GF-D8 (cell line): ENCODE data around the gene MARCKSL1.
"Not testable (repeated sequence)": the region's sequence is repeated elsewhere in the genome, so short reads cannot be mapped to it uniquely, and the experiment has no call there.

ENCODE experiments used
- DNase-seq: peaks from one replicate; lab custom pipeline; 2025; lab: John Stamatoyannopoulos, UW

Gene MARCKSL1, protein sequence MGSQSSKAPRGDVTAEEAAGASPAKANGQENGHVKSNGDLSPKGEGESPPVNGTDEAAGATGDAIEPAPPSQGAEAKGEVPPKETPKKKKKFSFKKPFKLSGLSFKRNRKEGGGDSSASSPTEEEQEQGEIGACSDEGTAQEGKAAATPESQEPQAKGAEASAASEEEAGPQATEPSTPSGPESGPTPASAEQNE

DNA sequence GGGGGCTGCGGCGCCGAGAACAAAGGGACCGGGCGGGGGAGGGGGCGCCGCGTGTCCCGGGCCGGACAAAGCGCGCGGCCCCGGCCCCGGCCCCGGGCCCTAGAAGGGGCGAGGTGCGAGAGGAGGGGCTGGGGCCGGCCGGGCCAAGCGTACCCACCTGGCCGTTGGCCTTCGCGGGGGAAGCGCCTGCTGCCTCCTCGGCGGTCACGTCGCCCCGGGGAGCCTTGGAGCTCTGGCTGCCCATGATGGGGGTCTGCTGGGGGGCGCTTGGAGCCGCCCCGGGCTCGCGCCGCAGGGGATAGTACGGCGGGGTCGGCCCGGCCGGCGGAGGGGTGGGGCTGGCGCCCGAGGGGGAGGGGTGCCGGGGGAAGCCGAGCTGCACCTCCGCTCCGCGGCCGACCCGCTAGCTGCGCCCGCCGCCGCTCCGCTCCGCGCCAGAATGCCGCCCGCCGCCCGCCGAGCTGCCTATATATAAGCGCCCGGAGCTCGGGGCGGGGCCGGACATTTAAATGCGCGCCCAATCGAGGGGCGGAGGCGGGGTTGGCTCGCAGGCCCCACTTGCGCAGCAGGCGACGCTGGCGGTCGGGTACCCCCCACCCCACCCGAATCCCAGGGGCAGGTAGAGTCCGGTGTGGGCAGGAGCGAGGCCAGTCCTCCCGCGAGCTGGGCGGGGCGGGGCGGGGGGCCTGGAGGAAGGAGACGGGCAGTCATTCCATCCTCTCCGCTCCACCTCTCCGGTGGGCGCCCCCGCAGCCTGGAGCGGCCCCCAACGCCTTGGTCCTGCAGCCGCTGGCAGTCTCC lies at the start of gene MARCKSL1:
MARCKSL1 (minus strand) TSS at position 444 of the 801 bp plus-strand sequence; CDS start at position 244, 200 bp downstream.
- no peak for DNase-seq

DNA sequence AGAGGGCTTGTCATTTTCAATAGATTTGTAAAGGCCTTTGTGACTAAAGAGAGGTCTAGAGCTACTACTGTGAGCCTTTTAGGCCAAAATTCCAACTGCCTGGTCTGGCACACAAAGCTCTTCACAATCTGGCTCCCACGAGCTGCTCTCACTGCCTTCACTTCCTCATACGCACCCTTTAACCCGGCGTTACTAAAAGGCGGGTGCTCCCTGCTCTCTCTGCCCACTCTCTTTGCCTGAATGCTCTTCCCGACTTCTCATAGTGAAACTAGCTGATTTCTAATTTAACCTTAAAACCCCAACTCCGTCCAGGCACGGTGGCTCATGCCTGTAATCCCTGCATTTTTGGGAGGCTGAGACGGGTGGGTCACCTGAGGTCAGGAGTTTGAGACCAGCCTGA lies 44.0 kb upstream of the MARCKSL1 start:
- DNase-seq = no peak

GRCh38 chr1:32377541-32378220 lies 41.6 kb upstream of the MARCKSL1 start:
- DNase-seq = no peak

- no peak for DNase-seq
Measured at GRCh38 chr1:32376199-32376598, 40.2 kb upstream of the MARCKSL1 start.

- no peak for DNase-seq
Measured at GRCh38 chr1:32373996-32374592, 38.1 kb upstream of the MARCKSL1 start.

GRCh38 chr1:32372149-32372756 lies 36.2 kb upstream of the MARCKSL1 start:
- DNase-seq = peak; percentile 70

DNA sequence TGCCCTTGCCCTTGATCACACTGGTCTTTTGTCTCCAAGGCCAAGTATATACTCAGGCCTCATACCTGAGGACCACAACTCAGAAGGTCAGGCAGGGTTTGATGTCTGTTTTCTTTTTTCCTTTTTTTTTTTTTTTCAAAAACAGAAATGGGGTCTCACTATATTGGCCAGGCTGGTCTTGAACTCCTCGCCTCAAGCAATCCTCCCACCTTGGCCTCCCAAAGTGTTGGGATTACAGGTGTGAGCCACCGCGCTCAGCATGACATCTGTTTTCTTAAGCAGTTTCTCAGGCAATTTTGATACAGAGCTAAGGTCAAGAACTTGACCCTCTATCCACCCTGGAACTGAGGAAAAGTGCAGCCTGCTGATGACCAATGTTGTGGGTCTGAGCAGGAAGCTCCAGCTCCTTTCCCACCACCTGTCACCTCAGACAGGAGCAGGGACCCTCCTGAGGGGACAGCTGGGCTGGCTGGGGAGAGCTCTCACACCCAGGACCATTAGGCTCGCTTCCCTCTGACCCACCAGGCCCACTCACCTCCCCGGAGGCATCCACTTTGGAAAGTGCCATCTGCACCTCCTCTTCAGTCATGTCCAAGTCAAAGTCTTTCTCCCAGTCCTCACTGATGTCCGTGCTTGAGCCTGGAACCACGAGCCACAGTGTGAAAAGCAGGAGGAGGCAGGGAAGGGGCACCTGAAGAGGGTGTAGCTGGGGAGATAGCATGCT lies 32.0 kb upstream of the MARCKSL1 start:
- no peak for DNase-seq

DNA sequence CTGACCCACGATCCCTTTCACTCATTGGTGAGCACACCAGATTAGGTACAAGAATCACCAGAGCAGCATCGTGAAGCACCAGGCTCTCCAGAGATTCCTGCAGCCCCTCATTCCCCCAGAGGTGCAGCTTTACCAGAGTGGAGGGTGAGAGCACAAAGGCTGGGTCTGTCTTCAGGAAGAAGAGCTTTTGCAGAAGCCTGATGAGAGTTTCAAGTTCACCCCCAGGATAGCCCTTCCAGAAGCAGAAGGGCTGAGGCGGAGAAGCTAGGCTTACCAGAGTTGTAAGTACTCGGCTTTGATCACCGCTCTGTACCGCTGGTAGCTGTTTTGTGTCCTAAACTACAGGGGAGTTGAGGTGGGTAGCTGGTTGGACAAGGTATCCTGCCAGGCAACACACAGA lies 29.4 kb upstream of the MARCKSL1 start:
- no peak for DNase-seq

DNA sequence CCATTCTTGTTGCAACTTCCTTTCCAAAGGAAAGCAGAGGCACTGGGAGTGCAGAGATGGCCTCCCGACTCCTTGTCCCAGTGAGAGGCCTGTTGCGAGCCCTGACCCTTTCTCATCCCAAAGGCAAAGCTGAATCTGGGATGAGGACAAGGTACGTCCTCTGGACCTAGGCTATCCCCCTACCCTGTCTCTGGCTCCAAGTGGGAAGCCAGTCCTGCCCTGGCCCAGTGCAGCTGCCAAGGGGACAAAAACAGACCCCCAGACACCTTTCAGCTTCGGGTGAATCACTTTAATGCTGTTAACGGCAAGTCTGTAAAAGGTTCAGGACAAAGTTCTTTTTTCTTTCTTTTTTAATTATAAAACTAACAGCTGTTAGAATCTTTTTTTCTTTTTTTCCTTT lies 28.8 kb upstream of the MARCKSL1 start:
- DNase-seq = no peak

DNA sequence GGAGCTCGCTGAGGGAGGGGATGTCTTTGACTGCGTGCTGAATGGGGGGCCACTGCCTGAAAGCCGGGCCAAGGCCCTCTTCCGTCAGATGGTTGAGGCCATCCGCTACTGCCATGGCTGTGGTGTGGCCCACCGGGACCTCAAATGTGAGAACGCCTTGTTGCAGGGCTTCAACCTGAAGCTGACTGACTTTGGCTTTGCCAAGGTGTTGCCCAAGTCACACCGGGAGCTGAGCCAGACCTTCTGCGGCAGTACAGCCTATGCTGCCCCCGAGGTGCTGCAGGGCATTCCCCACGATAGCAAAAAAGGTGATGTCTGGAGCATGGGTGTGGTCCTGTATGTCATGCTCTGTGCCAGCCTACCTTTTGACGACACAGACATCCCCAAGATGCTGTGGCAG lies 27.7 kb upstream of the MARCKSL1 start:
- no peak for DNase-seq

DNA sequence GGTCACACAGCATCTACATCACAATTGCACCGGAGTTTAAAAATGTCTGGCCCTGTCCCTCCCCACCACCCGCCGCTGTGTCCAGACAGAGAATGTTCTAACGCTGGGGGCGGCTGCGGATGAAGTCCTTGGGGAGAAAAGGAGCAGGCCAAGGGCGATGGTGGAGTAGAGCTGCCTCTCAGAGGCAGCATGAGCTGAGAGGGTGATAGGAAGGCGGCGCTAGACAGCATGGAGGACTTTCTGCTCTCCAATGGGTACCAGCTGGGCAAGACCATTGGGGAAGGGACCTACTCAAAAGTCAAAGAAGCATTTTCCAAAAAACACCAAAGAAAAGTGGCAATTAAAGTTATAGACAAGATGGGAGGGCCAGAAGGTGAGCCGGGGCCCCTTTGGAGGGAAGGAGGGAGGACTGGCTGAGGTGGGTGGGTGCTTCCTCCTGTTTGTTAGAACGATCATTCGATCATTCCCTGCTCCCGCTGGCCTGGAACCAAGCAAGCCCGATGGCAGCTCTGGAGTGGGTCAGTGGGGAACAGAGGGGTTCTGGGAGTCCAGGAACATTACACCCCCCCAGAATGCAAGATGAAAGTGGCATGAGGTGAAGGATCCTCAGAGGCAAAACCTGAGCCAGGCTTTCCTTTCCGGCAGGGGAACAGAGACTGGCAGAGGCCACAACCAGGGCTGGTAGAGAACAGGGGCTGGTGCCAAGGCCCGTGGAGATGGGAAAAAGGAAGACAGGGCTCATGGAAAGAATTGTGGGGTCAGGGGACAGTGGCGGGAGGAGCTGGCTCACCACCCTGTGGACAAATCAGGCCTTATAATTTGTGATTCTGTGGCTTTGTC lies 26.7 kb upstream of the MARCKSL1 start, which contains the start of the genes FAM229A and TSSK3:
FAM229A (minus strand) TSS at position 12 of the 840 bp plus-strand sequence. CDS start 394 bp downstream, outside the sequence.
TSSK3 (plus strand) TSS at position 66 of the 840 bp plus-strand sequence; CDS start at position 229, 163 bp downstream.
- DNase-seq = no peak

DNA sequence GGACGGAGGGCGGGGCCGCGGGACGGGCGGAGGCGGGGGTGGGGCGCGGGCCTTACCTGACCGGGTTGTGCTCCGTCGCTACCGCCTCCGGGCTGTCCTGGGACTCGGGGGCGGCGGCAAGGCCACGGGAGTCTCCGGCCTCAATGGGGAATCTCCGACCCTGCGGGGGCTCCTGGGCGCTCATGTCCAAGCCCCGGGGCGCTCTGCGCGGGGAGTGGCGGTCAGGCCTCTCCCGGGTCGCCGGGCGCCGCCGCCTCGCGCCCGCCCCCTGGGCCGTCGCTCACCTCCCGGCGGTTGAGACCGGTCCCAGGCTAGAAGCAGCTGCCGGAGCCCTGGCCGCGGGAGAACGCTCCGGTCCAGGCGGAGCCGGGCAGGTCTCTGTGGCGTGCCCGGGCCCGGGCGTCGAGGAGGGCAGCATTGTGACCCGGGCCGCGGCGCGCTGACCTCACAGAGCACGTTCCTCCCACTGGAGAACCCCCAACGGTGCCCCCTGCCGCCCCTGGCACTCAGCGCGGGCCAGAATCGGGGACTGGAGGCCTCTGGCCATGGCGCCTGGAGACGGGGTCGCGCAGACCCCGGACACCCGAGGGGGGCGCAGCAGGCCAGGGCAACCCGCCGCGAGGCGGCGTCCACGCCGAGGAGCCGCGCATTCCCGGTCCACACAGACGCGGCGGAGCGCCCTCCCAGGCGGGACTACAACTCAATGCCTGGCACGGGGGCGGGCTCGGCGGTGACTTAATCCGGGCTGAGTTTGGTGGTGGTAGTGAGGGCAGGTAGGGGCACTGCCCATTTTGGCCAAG lies 25.8 kb upstream of the MARCKSL1 start:
- DNase-seq = no peak

DNA sequence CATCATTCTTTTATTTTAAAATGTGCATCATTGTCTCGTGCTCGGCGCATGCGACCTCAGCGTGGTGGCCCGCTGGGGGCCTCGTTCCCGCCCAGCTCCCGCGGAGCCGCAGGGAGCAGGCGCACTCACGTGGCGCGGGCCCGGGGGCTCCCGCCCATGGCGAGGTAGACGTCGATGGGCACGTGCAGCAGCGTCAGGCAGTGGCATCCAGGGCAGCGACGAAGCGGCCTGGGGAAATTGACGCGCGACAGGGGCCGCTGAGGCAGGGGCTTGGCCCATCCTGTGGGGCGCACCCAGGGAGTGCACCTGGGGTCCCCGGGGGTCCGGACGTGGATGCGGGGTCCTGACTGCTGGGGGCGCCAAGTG lies 25.3 kb upstream of the MARCKSL1 start:
- DNase-seq = no peak

GRCh38 chr1:32358435-32358834 lies 22.4 kb upstream of the MARCKSL1 start:
- DNase-seq = no peak

DNA sequence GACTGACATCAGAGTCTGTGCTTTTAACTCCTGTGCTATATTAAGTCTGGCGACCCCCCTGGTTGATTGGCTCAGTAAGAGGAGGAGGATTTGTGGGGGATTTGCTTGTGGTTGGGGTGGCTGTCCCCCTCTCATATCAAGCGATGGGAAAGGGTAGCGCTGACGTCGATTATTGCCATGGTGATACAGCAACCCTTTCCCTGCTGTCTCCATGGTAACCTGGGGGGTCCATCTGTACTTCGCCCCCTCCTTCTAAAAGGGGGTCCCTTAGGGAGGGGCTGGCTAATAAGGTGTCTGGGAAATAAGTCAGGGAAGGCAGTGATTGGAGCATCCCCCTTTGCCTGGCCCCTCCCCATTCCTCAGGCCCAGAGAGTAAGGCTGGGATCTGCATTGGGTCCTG lies 21.6 kb upstream of the MARCKSL1 start:
- DNase-seq = no peak

GRCh38 chr1:32356478-32356877 lies 20.4 kb upstream of the MARCKSL1 start:
- no peak for DNase-seq

DNA sequence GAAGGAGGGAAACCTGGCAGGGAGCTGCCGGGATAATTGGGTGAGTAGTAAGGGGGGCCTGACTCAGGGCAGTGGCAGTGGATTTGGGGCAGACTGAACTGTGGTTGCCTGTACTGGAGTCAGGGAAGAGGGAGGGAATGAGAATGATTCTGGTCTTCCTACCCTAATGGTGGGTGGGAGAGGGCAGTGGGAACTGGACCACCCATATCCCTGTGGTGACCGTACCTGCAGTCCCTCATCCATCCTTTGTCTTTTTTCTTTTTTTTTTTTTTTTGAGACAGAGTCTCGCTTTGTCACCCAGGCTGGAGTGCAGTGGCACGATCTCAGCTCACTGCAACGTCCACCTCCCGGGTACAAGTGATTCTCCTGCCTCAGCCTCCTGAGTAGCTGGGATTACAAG lies 19.7 kb upstream of the MARCKSL1 start:
- not testable (repeated sequence) for DNase-seq

DNA sequence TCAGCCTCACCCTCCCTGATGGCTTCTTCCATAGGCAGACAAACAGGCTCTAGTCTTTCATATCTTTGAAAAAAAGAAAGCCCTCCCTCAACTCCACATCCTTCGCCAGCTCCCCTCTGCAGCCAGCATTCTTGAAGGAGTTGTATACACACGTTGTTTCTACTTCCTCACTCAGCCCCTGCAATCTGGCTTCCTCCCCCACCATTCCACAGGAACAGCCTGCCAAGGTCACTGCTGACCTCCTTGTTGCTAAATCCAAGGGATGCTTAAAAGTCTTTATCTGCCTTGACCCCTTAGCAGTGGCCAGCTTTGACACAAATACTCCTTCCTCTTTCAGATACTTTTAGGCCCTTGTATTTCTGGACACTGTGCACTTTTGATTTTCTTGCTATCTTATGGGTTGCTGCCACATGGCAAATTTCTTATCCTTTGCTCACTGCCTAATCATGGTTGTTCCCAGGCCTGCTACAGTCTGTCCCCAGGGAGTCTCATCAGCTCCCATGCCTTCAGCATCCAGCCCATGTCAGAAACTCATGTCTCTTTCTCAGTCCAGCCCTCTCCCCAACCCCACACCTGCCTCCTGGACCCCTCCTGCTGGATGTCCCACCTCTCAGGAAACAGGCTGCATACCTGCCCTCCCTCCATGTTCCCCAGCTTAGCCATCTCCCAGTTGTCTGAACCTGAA lies 18.0 kb upstream of the MARCKSL1 start:
- DNase-seq = no peak

DNA sequence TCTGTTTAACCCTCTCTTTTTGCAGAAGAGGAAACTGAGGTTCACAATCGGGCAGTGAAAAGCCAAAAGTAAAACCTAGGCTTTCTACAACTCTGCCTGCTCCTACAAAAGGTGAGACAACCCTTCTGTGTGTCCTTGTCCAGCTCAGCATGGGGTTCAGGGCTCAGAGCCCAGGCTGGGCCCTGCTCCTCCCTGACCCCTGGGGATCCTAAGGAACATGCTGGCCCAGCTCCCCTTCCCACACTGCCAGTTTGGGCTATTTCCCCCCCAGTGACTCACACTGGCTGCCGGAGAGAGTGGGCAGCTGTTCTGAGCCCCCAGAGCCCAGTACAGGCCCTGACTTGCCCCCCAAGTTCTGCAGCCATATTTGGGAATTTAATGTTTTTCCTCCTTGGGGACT lies 17.4 kb upstream of the MARCKSL1 start:
- no peak for DNase-seq
